ENCODE data around the gene CTNNA2.

DNA sequence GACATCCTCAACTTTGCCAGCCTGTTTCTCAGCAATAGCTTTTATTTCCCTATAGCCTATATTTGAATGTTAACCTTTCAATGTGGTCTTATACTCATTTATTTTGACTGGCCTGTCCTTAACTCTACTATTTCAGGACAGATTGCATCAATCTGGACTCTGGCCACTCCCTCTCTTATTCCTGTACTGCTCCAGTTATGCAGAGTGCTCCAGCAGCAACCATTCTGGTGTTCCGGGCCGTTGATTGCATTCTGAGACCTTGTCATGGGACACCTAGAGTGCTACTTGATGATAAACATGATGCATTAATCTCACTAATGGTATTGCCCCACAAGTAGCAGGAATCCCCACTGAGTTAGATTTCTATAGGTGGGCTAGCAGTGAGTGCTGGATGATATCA lies 428.3 kb downstream of the CTNNA2 start:
- TF ChIP-seq POLR2A (IDR thresholded peaks at IDR 0.05) (no peak), CTCF (IDR thresholded peaks at IDR 0.05) (no peak)

All from right lobe of liver (tissue), 4 donors.